GM23338 (cell line): ENCODE results near the gene MMP17. TPM values are rescaled to one million over a fixed set of nuclear protein-coding genes. Genes with fewer than 3 reads are reported as not detected.

Source experiments
- ATAC-seq: fragments of 200-7000 bp; cut with Tn5 transposase; 3 replicates; pipeline ENCODE4 v1.9.1; 2020
- DNase-seq: peaks from one replicate; pipeline ENCODE4 v3.0.0-alpha.2; 2015; ENCODE audit warnings: low spot score
- H2AFZ ChIP-seq: fragments of 200-600 bp; sonication (generic); 2 replicates; pipeline ENCODE4 v1.8.0; 2016; ENCODE audit warnings: antibody characterized with exemption, mild to moderate bottlenecking, moderate library complexity
- H3F3A ChIP-seq: fragments of 200-600 bp; sonication (generic); replicated peaks from 2 replicates; pipeline ENCODE4 v1.8.0; 2017; ENCODE audit warnings: antibody characterized with exemption, mixed run types, low read depth
- H3K27ac ChIP-seq: fragments of 200-600 bp; sonication (generic); 2 replicates; pipeline ENCODE4 v1.6.1; 2016; ENCODE audit warnings: low read depth
- H3K27me3 ChIP-seq: fragments of 200-600 bp; sonication (generic); 2 replicates; pipeline ENCODE4 v1.8.0; 2016; ENCODE audit warnings: mild to moderate bottlenecking, mixed run types, moderate library complexity; ENCODE audit not compliant: insufficient read depth
- H3K36me3 ChIP-seq: fragments of 200-600 bp; sonication (generic); 2 replicates; pipeline ENCODE4 v1.8.0; 2016; ENCODE audit warnings: mild to moderate bottlenecking; ENCODE audit not compliant: insufficient read depth
- H3K4me1 ChIP-seq: fragments of 200-600 bp; sonication (generic); 2 replicates; pipeline ENCODE4 v1.8.0; 2016; ENCODE audit warnings: mild to moderate bottlenecking, moderate library complexity; ENCODE audit not compliant: insufficient read depth
- H3K4me2 ChIP-seq: fragments of 200-600 bp; sonication (generic); 2 replicates; pipeline ENCODE4 v1.7.1; 2017; ENCODE audit warnings: mixed run types
- H3K4me3 ChIP-seq: fragments of 200-600 bp; sonication (generic); 2 replicates; pipeline ENCODE4 v1.6.1; 2016; ENCODE audit warnings: mixed run types
- H3K79me2 ChIP-seq: fragments of 200-600 bp; sonication (generic); replicated peaks from 2 replicates; pipeline ENCODE4 v1.8.0; 2017; ENCODE audit warnings: mild to moderate bottlenecking; ENCODE audit not compliant: insufficient read depth
- H3K9me2 ChIP-seq: fragments of 200-600 bp; sonication (generic); 2 replicates; pipeline ENCODE4 v1.8.0; 2017; ENCODE audit not compliant: insufficient read depth
- H4K20me1 ChIP-seq: fragments of 200-600 bp; sonication (generic); replicated peaks from 2 replicates; pipeline ENCODE4 v1.8.0; 2017; ENCODE audit warnings: mild to moderate bottlenecking; ENCODE audit not compliant: insufficient read depth
- H3K27ac Mint-ChIP-seq: 2 replicates; pipeline ENCODE4 v1.8.0; 2020; ENCODE audit warnings: inconsistent platforms, mild to moderate bottlenecking, moderate library complexity, mixed read lengths
- H3K27me3 Mint-ChIP-seq: 3 replicates; pipeline ENCODE4 v1.8.0; 2022; ENCODE audit warnings: low read depth, mild to moderate bottlenecking, moderate library complexity, mixed read lengths, inconsistent platforms; ENCODE audit not compliant: insufficient read depth, poor library complexity
- H3K36me3 Mint-ChIP-seq: 3 replicates; pipeline ENCODE4 v1.8.0; 2021; ENCODE audit warnings: low read depth, mild to moderate bottlenecking, inconsistent platforms, moderate library complexity, mixed read lengths
- H3K4me1 Mint-ChIP-seq: 3 replicates; pipeline ENCODE4 v1.8.0; 2020; ENCODE audit warnings: mild to moderate bottlenecking, inconsistent platforms, mixed read lengths
- H3K4me3 Mint-ChIP-seq: 3 replicates; pipeline ENCODE4 v1.8.0; 2021; ENCODE audit warnings: moderate library complexity, mild to moderate bottlenecking, inconsistent platforms, mixed read lengths
- H3K9me3 Mint-ChIP-seq: 3 replicates; pipeline ENCODE4 v1.8.0; 2020; ENCODE audit warnings: moderate library complexity, mild to moderate bottlenecking, inconsistent platforms, mixed read lengths
- CREB1 ChIP-seq: fragments of 250-450 bp; sonication (Bioruptor Pico); IDR thresholded peaks from 2 replicates; pipeline ENCODE4 v1.5.0; 2020; ENCODE audit warnings: low read depth, mild to moderate bottlenecking, moderate library complexity
- CTCF ChIP-seq, 2 experiments: fragments of 200-600 bp in 1 of 2; sonication (generic) in 1 of 2; conservative IDR thresholded peaks; 2 replicates each; pipeline versions ENCODE4 v1.5.1 to v1.6.1; 2016 to 2017; ENCODE audit warnings: antibody characterized with exemption in 2 of 2, low read depth in 2 of 2, mild to moderate bottlenecking in 2 of 2, moderate library complexity in 1 of 2
- ETS1 ChIP-seq: IDR thresholded peaks from 2 replicates; pipeline ENCODE4 v1.6.1; 2016; ENCODE audit warnings: antibody characterized with exemption
- EZH2 ChIP-seq: fragments of 200-600 bp; sonication (generic); IDR thresholded peaks from one replicate; pipeline ENCODE4 v1.8.0; 2017; ENCODE audit warnings: antibody characterized with exemption, mild to moderate bottlenecking, low read depth; ENCODE audit not compliant: unreplicated experiment
- EZH2phosphoT487 ChIP-seq: fragments of 200-600 bp; sonication (generic); IDR thresholded peaks from one replicate; pipeline ENCODE4 v1.8.1; 2018; ENCODE audit warnings: antibody characterized with exemption; ENCODE audit not compliant: unreplicated experiment
- JUNB ChIP-seq: IDR thresholded peaks from one replicate; pipeline ENCODE4 v1.6.1; 2016; ENCODE audit warnings: antibody characterized with exemption; ENCODE audit not compliant: unreplicated experiment
- NANOG ChIP-seq: IDR thresholded peaks from 2 replicates; pipeline ENCODE4 v1.6.1; 2016; ENCODE audit warnings: antibody characterized with exemption, borderline replicate concordance
- POLR2AphosphoS5 ChIP-seq: IDR thresholded peaks from 2 replicates; pipeline ENCODE4 v1.6.1; 2016; ENCODE audit warnings: antibody characterized with exemption, low read depth
- REST ChIP-seq: IDR thresholded peaks from one replicate; pipeline ENCODE4 v1.6.1; 2018; ENCODE audit warnings: antibody characterized with exemption; ENCODE audit not compliant: unreplicated experiment
- STAT1 ChIP-seq: IDR thresholded peaks from one replicate; pipeline ENCODE4 v1.6.1; 2016; ENCODE audit warnings: antibody characterized with exemption; ENCODE audit not compliant: unreplicated experiment
- ZNF114 ChIP-seq: fragments of 250-450 bp; sonication (Bioruptor Pico); IDR thresholded peaks from 2 replicates; pipeline ENCODE4 v1.5.0; 2020; ENCODE audit warnings: mild to moderate bottlenecking, moderate library complexity
- ZNF331 ChIP-seq: fragments of 250-450 bp; sonication (Bioruptor Pico); IDR thresholded peaks from 2 replicates; pipeline ENCODE4 v1.5.0; 2020; ENCODE audit warnings: low read depth, mild to moderate bottlenecking, moderate library complexity
- ZNF462 ChIP-seq: fragments of 250-450 bp; sonication (Bioruptor Pico); IDR thresholded peaks from 2 replicates; pipeline ENCODE4 v1.5.0; 2020; ENCODE audit warnings: mild to moderate bottlenecking, moderate library complexity
- polyA plus RNA-seq: library from polyadenylated mRNA; unstranded; fragments of >200 nt; fragmentation: Nextera tagmentation; extraction: Ambion mirVana; gene quantifications from 2 replicates; pipeline ENCODE4 v1.2.1, GENCODE V29; 2016
- total RNA-seq: library from RNA; depleted of rRNA; stranded (reverse); fragments of >200 nt; shearing (Covaris generic); gene quantifications from 2 replicates; pipeline ENCODE4 v1.2.3, GENCODE V29; 2014

MMP17 gene
- total and polyA plus RNA-seq, 2 experiments from 2014 or later, result 10.4 to 48.5 TPM

GRCh38 chr12:131847456-131847855, 19.3 kb downstream of the MMP17 start:
- ATAC-seq, result no peak
- Mint-ChIP-seq H3K9me3 (no peaks in the 10 kb centered on the region), H3K27ac (no peak overlapping the region), H3K36me3 (peaks cover 65% of the 10 kb centered on the region), H3K4me3 (no peak overlapping the region), H3K27me3 (peaks cover 7% of the 10 kb centered on the region), H3K4me1 (no peaks in the 10 kb centered on the region; the same call in 2 of the 3 replicates)
- Histone ChIP-seq H4K20me1 (no peaks in the 10 kb centered on the region), H3K4me3 (no peak overlapping the region), H3K36me3 (no peaks in the 10 kb centered on the region), H3K4me2 (no peak overlapping the region), H3K4me1 (no peaks in the 10 kb centered on the region), H3K27me3 (no peaks in the 10 kb centered on the region), H2AFZ (no peak overlapping the region), H3K27ac (no peak overlapping the region), H3F3A (no peaks in the 10 kb centered on the region), H3K79me2 (no peaks in the 10 kb centered on the region), H3K9me2 (no peaks in the 10 kb centered on the region)
- no peak for DNase-seq
- TF ChIP-seq CREB1 (CRISPR knock-in tag) (no peak), ZNF462 (no peak), CTCF (conservative IDR thresholded peaks at IDR 0.05; ENCODE audit: low read depth in 2 of 2) (no peak), POLR2AphosphoS5 (no peak), REST (no peak), ETS1 (no peak), STAT1 (no peak), EZH2phosphoT487 (no peak), JUNB (no peak), ZNF114 (CRISPR knock-in tag) (no peak), EZH2 (no peak), NANOG (no peak), ZNF331 (CRISPR knock-in tag) (no peak)
